GM13976 (cell line): ENCODE measurements around the gene ARMC9.

Source experiments
- DNase-seq: peaks from one replicate; pipeline ENCODE4 v3.0.0; 2012; ENCODE audit warnings: low spot score
- CTCF ChIP-seq: IDR thresholded peaks from 2 replicates; pipeline ENCODE4 v1.5.1; 2012; ENCODE audit warnings: borderline replicate concordance, mild to moderate bottlenecking; ENCODE audit not compliant: insufficient read depth; ENCODE audit errors: extremely low read depth, missing control alignments, control extremely low read depth
- in situ Hi-C: fragments of 300-500 bp; cut with MboI; formaldehyde crosslinking; loops from one replicate; pipeline ENCODE4 v1.12.0; 2022; ENCODE audit warnings: low sequenced_read_pairs, mixed read lengths, inconsistent platforms; ENCODE audit not compliant: unreplicated experiment

The ARMC9 gene

GRCh38 chr2:231412618-231412963 is 214.2 kb downstream of the ARMC9 start:
- DNase-seq, result no peak
- no peak for TF ChIP-seq CTCF
- in situ Hi-C loops, result loop anchor here (10.0 kb wide), 1 partner anchor 308 kb away; no protein-coding TSS in a partner anchor

DNA sequence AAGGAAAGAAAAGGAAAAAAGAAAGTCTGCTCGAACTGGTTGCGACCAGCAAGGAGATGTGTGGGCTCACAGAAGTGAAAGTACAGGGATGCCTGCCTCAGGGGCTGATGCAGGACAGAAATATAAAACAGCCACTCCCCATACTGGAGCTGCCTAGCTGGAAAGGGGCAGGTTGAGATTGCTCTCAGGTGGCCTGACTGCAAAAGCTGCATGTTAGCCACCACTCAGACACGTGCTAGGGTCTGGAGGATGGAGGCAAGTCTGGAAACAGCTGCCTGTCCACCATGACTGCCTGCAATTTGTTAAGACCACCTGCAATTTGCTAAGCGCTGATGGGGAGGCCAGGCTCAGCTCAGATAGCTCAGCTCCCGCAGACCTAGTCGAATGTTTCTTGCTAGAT is 215.0 kb downstream of the ARMC9 start:
- in situ Hi-C loops, result loop anchor here (10.0 kb wide), 1 partner anchor 309 kb away; no protein-coding TSS in a partner anchor
- DNase-seq, result no peak
- no peak for TF ChIP-seq CTCF

DNA sequence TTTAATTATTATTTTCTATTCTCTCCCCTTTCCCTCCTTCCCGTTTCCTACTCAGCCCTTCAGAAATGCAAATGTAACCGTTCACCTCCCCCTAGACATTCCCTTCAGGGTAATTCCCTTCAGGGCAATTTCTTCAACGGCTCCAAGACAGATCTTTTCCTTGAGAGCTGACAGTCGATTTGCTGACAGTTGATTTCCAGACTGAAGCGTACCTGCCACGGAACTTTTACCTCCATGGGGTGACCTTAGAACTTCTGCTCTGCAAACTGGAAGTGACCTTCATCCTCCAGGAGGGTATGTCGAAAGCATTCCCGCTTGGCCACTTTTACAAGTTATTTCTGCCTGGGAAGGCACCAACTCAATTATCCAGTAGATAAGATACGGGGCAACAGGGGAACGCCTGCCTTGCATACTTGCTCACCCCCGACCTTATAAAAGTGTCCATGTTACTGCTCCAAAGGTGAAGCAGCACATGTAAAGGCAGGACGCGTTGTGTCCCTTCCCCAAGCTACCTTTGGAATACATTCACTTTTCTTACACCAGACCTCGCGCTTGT is 215.6 kb downstream of the ARMC9 start:
- no peak for DNase-seq
- TF ChIP-seq CTCF, result no peak
- in situ Hi-C loops, result loop anchor here (10.0 kb wide), 1 partner anchor 309 kb away; no protein-coding TSS in a partner anchor

DNA sequence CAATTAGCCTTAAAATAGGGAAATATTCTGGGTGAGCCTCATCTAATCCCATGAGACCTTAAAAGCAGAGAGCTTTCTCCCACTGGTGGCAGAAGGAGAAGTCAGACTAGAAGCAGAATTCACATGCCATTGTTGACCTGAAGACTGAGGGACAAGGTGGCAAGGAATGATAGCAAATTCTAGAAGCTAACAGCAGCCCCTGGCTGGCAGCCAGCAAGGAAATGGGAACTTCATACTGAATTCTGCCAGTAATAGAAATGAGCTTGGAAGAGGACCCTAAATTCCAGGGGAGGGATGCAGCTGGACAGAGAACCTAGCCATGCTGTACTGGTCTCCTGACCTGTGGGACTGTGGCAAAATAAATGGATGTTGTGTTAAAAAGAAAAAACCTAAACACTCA is 216.6 kb downstream of the ARMC9 start:
- in situ Hi-C loops, result loop anchor here (10.0 kb wide), 1 partner anchor 310 kb away; no protein-coding TSS in a partner anchor
- DNase-seq, result no peak

GRCh38 chr2:231418820-231419640 is 220.6 kb downstream of the ARMC9 start:
- DNase-seq, result no peak
- in situ Hi-C loops, result loop anchor here (10.0 kb wide), 1 partner anchor 314 kb away; no protein-coding TSS in a partner anchor
- TF ChIP-seq CTCF, result no peak

More for the DNA sequence above, 216.6 kb downstream of the ARMC9 start:
- no peak for TF ChIP-seq CTCF

- TF ChIP-seq CTCF, result no peak
- no peak for DNase-seq
- in situ Hi-C loops, result no loop called here
Measured at GRCh38 chr2:231421051-231421580, 222.7 kb downstream of the ARMC9 start.
